MM.1S (cell line): Measurements from ENCODE around the gene PRKAG2.

Experiments
- EZH2 ChIP-seq: fragments of 300-600 bp; sonication (generic); optimal IDR thresholded peaks from 2 replicates; pipeline ENCODE3; 2017; ENCODE audit warnings: low read depth, mild to moderate bottlenecking, antibody characterized with exemption, low read length, mixed read lengths
- TF ChIP-seq, protein P1 (sequence below): fragments of 300-600 bp; sonication (generic); IDR thresholded peaks from 2 replicates; pipeline ENCODE4 v1.5.1; 2016; ENCODE audit warnings: antibody characterized with exemption, low read length, mixed read lengths

DNA sequence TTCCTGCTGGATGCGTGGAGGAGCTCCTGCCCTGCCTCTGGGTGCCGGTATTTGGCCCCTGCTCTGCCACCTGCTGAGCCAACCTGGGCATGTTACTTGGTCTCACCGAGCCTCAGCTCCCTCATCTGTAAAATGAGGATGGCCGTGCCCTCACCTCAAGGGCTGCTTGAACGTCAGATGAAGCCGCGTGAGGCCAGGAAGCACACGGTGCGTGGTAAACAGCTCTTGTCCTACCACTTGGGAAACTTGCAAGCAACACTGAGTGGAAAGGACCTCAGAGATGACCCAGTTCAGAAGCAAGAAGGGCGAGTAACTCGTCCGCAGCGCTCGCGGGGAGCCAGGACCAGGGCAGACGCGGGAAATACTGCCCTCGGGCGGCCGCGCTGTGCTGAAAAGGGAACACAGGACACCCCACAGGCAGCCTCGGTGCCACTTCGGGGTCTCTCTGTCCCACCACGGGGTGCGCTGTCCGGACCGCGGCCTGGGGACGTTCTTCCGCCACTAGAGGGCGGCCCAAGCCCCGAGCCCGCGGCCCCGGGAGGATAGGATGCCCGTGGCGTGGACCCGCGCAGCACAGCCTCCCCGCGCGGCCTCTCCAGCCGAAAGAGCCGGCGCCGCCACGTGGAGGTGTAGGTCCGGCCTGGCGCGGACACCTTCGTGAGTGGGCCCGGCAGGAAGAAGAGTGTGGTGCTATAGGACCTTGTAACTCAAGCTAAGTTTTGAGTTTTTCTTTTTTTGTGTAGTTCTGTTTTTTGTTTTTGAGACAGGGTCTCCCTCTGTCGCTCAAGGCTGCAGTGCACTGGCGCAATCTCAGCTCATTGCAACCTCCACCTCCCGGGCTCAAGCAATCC, 94.1 kb downstream of the PRKAG2 start:
- TF ChIP-seq, protein P1, sequence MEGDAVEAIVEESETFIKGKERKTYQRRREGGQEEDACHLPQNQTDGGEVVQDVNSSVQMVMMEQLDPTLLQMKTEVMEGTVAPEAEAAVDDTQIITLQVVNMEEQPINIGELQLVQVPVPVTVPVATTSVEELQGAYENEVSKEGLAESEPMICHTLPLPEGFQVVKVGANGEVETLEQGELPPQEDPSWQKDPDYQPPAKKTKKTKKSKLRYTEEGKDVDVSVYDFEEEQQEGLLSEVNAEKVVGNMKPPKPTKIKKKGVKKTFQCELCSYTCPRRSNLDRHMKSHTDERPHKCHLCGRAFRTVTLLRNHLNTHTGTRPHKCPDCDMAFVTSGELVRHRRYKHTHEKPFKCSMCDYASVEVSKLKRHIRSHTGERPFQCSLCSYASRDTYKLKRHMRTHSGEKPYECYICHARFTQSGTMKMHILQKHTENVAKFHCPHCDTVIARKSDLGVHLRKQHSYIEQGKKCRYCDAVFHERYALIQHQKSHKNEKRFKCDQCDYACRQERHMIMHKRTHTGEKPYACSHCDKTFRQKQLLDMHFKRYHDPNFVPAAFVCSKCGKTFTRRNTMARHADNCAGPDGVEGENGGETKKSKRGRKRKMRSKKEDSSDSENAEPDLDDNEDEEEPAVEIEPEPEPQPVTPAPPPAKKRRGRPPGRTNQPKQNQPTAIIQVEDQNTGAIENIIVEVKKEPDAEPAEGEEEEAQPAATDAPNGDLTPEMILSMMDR = peak; percentile 93
- no peak for TF ChIP-seq EZH2
